Small intestine (tissue), 7 donors: ENCODE results near the gene TMOD3. TPM values are rescaled to one million over a fixed set of nuclear protein-coding genes. Genes with fewer than 3 reads are reported as not detected.
A peak's percentile ranks its signal among the peaks of the same experiment; 100 is the strongest.

Experiments used
- DNase-seq, 2 donors: peaks; one replicate each; pipeline versions ENCODE4 v3.0.0 to v3.0.0-alpha.2; 2013
- FAIRE-seq: peaks from 2 replicates; lab custom pipeline; 2012; peaks lifted over from hg19 to GRCh38; lab: Jason Lieb, UNC
- H3K27ac ChIP-seq, 3 donors: one replicate each; pipeline ENCODE4 v1.5.1; 2013; ENCODE audit warnings: low read length in 2 of 3, mild to moderate bottlenecking in 2 of 3, control low read depth in 1 of 3, inconsistent platforms in 1 of 3, low read depth in 1 of 3, moderate library complexity in 1 of 3
- H3K27me3 ChIP-seq, 3 donors: one replicate each; pipeline ENCODE4 v1.6.1; 2013; ENCODE audit warnings: low read length in 3 of 3, inconsistent platforms in 1 of 3; ENCODE audit not compliant: control insufficient read depth in 3 of 3, insufficient read depth in 3 of 3
- H3K36me3 ChIP-seq, 3 donors: one replicate each; pipeline ENCODE4 v1.6.1; 2013; ENCODE audit warnings: low read length in 3 of 3, inconsistent platforms in 1 of 3, low read depth in 1 of 3, mild to moderate bottlenecking in 1 of 3, moderate library complexity in 1 of 3; ENCODE audit not compliant: control insufficient read depth in 3 of 3, insufficient read depth in 2 of 3
- H3K4me1 ChIP-seq, 3 donors: one replicate each; pipeline ENCODE4 v1.6.1; 2013; ENCODE audit warnings: low read length in 2 of 3, inconsistent platforms in 1 of 3, low read depth in 1 of 3, mild to moderate bottlenecking in 1 of 3, moderate library complexity in 1 of 3; ENCODE audit not compliant: control insufficient read depth in 3 of 3, insufficient read depth in 2 of 3
- H3K4me3 ChIP-seq, 3 donors: one replicate each; pipeline ENCODE4 v1.5.1; 2013; ENCODE audit warnings: low read length in 3 of 3, control low read depth in 1 of 3, inconsistent platforms in 1 of 3, low read depth in 1 of 3, mild to moderate bottlenecking in 1 of 3, moderate library complexity in 1 of 3
- H3K9me3 ChIP-seq, 2 donors: one replicate each; pipeline ENCODE4 v1.6.1; 2013; ENCODE audit warnings: low read depth in 1 of 2, low read length in 1 of 2; ENCODE audit not compliant: control insufficient read depth in 2 of 2, insufficient read depth in 1 of 2
- WGBS, 3 donors: extraction: QIAGEN DNeasy Blood & Tissue Kit; methylation state at CpG; one replicate each; pipeline ENCODE4 v1.1.7; 2013; 5-methylcytosine and 5-hydroxymethylcytosine counted together
- polyA plus RNA-seq, 4 donors: library from polyadenylated mRNA; stranded (reverse) in 3 of 4; unstranded in 1 of 4; fragments of 200-250 nt in 3 of 4; fragments of 120-200 nt in 1 of 4; gene quantifications; one replicate each; pipeline versions ENCODE4 v1.2.1 to v1.2.3, GENCODE V29; 2013
- donor health status: healthy with polysubstance abuse.
- donor health status: control.
- donor health status: control.
- donor health status: Bipolar disorder and iron deficiency.
- donor health status: healthy.

Gene TMOD3
- polyA plus RNA-seq, 4 donors: 13.2 to 44.8 (median 17.0) TPM

DNA sequence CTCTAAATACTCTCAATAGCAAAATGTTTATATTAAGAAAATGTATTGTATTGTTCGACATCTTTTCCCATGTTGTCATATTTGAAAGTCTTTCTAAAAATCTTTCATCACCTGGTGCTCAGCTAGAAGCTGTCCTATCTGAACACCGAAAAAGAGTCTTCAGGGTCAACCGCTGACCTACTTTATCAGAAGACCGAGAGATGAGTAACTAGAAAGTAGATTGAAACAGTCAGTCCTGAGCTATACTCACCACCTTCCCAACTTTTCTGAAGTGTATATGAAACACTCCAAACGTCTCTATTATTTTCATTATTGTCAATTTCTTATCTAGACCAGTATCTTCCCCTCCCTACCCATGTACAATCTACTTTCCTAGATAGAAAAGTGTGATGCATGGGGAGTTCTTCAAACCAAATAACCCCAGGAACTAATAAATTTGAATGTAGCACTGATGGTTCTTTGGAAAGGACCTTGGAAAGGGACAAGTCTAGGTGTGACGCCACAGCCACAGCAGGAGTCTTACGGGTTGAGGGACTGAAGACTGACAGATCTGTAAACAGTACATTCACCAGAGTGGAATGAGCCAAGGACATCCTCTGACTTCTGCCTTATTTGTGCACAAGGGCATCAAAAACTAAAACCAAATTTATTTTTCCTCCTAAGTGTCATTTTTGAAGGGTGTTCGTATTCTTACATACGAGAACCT is 58.6 kb downstream of the TMOD3 start:
- FAIRE-seq: no peak

DNA sequence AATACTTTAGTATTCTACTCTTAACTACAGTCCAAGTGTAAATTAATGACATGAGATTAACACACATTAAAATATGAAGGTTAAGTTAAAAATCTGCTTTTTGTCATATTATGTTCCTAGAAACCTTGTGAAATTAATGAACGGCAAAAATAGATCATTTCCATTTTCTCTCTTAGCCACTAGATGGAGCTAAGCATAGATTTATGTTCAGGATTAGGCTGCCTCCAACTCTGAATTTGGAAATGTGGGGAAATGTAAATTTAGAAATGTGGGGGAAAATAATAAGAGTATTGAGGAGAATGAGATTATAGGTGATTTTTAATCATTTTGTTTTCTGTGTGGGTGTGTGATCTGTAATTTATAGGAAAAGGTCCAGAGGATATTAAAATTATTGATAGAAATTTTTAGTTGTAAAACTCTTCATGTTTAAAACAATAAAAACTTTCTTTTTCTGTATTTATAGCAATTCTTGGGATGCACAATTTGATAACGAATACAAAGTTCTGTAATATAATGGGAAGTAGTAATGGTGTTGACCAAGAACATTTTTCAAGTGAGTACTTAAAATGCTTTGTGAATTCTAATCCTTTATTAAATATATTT is 59.2 kb downstream of the TMOD3 start:
- peaks cover 0 to 5% of the 10 kb centered on the region in 2 donors for H3K9me3 ChIP-seq
- peaks cover 7 to 23% (median 10%) of the 10 kb centered on the region in 3 donors for H3K36me3 ChIP-seq
- FAIRE-seq: peak; percentile 77
- peak; percentile 16 to 24 for DNase-seq
- H3K4me3 ChIP-seq: no peak overlapping the region
- WGBS, 3 donors: 25 to 36% (median 30%) methylated on average over 2 of the region's 2 CpGs
- H3K27me3 ChIP-seq: no peaks in the 10 kb centered on the region
- H3K27ac ChIP-seq: no peak overlapping the region
- peaks cover 0 to 2% (median 0%) of the 10 kb centered on the region in 3 donors for H3K4me1 ChIP-seq

More for the DNA sequence above, 58.6 kb downstream of the TMOD3 start:
- no peak overlapping the region for H3K4me3 ChIP-seq
- WGBS, 3 donors: 86 to 88% (median 88%) methylated on average over 9 of the region's 9 CpGs
- peaks cover 7 to 22% (median 10%) of the 10 kb centered on the region in 3 donors for H3K36me3 ChIP-seq
- DNase-seq: no peak
- H3K27ac ChIP-seq: no peak overlapping the region
- peaks cover 0 to 5% of the 10 kb centered on the region in 2 donors for H3K9me3 ChIP-seq
- no peaks in the 10 kb centered on the region for H3K27me3 ChIP-seq
- peaks cover 0 to 2% (median 0%) of the 10 kb centered on the region in 3 donors for H3K4me1 ChIP-seq

- no peak for FAIRE-seq
- WGBS, 3 donors: 94 to 96% (median 96%) methylated on average over 2 of the region's 2 CpGs
These were observed 60.0 kb downstream of the TMOD3 start for GRCh38 chr15:51889486-51889885.

GRCh38 chr15:51904421-51904820 is 75.0 kb downstream of the TMOD3 start:
- H3K4me1 ChIP-seq: peaks cover 0 to 2% (median 0%) of the 10 kb centered on the region in 3 donors
- no peaks in the 10 kb centered on the region for H3K27me3 ChIP-seq
- 70 to 85% (median 80%) methylated on average over 3 of the region's 3 CpGs for WGBS, 3 donors
- H3K36me3 ChIP-seq: peaks cover 7 to 19% (median 18%) of the 10 kb centered on the region in 3 donors
- no peaks in the 10 kb centered on the region for H3K9me3 ChIP-seq
- no peak overlapping the region for H3K4me3 ChIP-seq
- FAIRE-seq (no peak), DNase-seq (no peak)
- H3K27ac ChIP-seq: no peak overlapping the region

More at GRCh38 chr15:51889486-51889885, 60.0 kb downstream of the TMOD3 start:
- H3K4me1 ChIP-seq: no peaks in the 10 kb centered on the region
- H3K27ac ChIP-seq: no peak overlapping the region
- DNase-seq: no peak
- no peaks in the 10 kb centered on the region for H3K27me3 ChIP-seq
- H3K4me3 ChIP-seq: no peak overlapping the region
- H3K36me3 ChIP-seq: peaks cover 10 to 25% (median 10%) of the 10 kb centered on the region in 3 donors
- H3K9me3 ChIP-seq: peaks cover 0 to 5% of the 10 kb centered on the region in 2 donors

- Histone ChIP-seq H3K4me1 (peaks cover 0 to 2% (median 0%) of the 10 kb centered on the region in 3 donors), H3K4me3 (no peak overlapping the region), H3K9me3 (no peaks in the 10 kb centered on the region), H3K36me3 (peaks cover 7 to 19% (median 17%) of the 10 kb centered on the region in 3 donors), H3K27me3 (no peaks in the 10 kb centered on the region), H3K27ac (no peak overlapping the region)
- FAIRE-seq (no peak), DNase-seq (no peak)
- WGBS, 3 donors: 70 to 80% (median 79%) methylated on average over 4 of the region's 4 CpGs
These were observed 75.5 kb downstream of the TMOD3 start for GRCh38 chr15:51904931-51905330.

GRCh38 chr15:51907136-51907862 is 77.8 kb downstream of the TMOD3 start:
- DNase-seq (peak; percentile 59 to 98), FAIRE-seq (no peak)
- Histone ChIP-seq H3K9me3 (no peaks in the 10 kb centered on the region), H3K4me1 (peaks cover 0 to 2% (median 2%) of the 10 kb centered on the region in 3 donors), H3K4me3 (no peak overlapping the region), H3K27me3 (no peaks in the 10 kb centered on the region), H3K27ac (peak overlapping the region; percentile 30 to 64 (median 64)), H3K36me3 (peaks cover 4 to 20% (median 6%) of the 10 kb centered on the region in 3 donors)
- 24 to 67% (median 40%) methylated on average over 8 of the region's 8 CpGs for WGBS, 3 donors

GRCh38 chr15:51908316-51908715 is 78.9 kb downstream of the TMOD3 start:
- H3K27ac ChIP-seq: no peak overlapping the region
- H3K4me3 ChIP-seq: no peak overlapping the region

DNA sequence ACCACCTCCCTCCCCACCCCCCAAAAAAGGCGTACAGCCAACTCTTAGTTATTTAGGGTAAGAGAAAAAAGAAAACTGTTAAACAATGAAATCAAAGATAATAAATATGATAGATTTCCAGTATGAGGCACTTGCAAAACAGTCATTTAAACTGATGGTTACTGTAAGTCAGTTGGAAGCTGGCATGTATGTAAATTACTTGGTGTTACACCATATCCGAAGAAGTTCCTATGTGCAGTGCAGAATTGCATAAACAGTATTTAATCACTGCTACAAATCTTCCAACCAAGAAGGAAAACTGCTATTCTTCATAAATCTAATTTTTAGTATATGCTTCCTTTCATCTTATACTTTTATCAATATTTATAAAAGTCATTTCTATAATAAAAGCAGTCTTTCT is 80.1 kb downstream of the TMOD3 start:
- Histone ChIP-seq H3K4me3 (no peak overlapping the region), H3K9me3 (no peaks in the 10 kb centered on the region), H3K4me1 (peaks cover 0 to 2% (median 2%) of the 10 kb centered on the region in 3 donors), H3K36me3 (peaks cover 4 to 20% (median 7%) of the 10 kb centered on the region in 3 donors), H3K27ac (no peak overlapping the region), H3K27me3 (no peaks in the 10 kb centered on the region)
- DNase-seq: no peak
- FAIRE-seq: no peak
- WGBS, 3 donors: 83 to 94% (median 89%) methylated on average over 2 of the region's 2 CpGs

More at GRCh38 chr15:51908316-51908715, 78.9 kb downstream of the TMOD3 start:
- DNase-seq (no peak), FAIRE-seq (no peak)
- WGBS, 3 donors: 88 to 98% (median 93%) methylated on average over 1 of the region's 1 CpG
- Histone ChIP-seq H3K4me1 (peaks cover 0 to 2% (median 2%) of the 10 kb centered on the region in 3 donors), H3K9me3 (no peaks in the 10 kb centered on the region), H3K27me3 (no peaks in the 10 kb centered on the region), H3K36me3 (peaks cover 4 to 16% (median 4%) of the 10 kb centered on the region in 3 donors)
